ENCODE results near the gene NKIRAS2.

NKIRAS2 gene

DNA sequence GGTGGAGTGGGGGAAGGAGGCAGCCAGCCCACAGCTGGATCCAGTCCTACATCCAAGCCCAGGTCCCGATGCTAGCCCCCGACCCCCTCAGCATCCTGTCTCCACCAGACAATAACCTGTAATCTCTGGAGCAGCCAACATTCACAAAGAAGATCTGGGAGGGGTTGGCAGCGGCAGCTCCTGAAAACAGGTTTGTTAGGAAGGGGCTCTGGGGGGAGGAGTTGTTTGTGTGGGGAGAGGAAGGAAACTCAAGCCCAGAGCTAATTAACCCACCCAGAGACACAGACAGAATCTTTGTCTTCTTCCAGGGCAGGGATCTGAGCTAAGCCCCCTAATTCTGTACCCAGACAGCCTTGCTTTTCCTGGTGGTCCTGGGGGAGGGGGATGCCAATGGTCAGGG is 35.1 kb downstream of the NKIRAS2 start:
- no peak overlapping the region for H3K4me3 ChIP-seq (ENCODE audit: low read length)
- TF ChIP-seq, protein P1, sequence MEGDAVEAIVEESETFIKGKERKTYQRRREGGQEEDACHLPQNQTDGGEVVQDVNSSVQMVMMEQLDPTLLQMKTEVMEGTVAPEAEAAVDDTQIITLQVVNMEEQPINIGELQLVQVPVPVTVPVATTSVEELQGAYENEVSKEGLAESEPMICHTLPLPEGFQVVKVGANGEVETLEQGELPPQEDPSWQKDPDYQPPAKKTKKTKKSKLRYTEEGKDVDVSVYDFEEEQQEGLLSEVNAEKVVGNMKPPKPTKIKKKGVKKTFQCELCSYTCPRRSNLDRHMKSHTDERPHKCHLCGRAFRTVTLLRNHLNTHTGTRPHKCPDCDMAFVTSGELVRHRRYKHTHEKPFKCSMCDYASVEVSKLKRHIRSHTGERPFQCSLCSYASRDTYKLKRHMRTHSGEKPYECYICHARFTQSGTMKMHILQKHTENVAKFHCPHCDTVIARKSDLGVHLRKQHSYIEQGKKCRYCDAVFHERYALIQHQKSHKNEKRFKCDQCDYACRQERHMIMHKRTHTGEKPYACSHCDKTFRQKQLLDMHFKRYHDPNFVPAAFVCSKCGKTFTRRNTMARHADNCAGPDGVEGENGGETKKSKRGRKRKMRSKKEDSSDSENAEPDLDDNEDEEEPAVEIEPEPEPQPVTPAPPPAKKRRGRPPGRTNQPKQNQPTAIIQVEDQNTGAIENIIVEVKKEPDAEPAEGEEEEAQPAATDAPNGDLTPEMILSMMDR (IDR thresholded peaks at IDR 0.05; ENCODE audit: insufficient read depth, low read depth, low read length, missing control alignments): no peak
- DNase-seq (ENCODE audit: low read depth): no peak

DNA sequence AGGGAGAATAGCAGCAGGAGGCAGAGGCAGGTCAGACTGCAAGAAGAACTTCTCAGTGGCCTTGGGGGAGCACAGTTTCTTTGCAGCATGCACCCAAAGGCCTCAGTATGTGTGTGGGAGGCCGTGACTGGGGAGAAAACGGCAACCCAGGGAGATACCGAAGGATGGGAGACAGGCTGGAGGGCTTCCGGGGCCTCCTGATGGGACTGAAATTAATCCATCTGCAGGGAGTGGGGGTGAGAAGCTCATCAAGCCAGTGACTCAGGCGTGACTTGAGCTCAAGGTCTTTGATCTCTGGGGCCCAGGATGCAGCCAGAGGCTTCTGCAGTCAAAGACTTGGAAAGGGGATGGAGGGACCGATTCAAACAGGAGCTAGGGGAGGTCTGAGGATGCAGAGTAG is 35.6 kb downstream of the NKIRAS2 start:
- H3K4me3 ChIP-seq (ENCODE audit: low read length): no peak overlapping the region
- TF ChIP-seq, protein P1 (IDR thresholded peaks at IDR 0.05; ENCODE audit: insufficient read depth, low read depth, low read length, missing control alignments): no peak
- peak; percentile 27 for DNase-seq (ENCODE audit: low read depth)

DNA sequence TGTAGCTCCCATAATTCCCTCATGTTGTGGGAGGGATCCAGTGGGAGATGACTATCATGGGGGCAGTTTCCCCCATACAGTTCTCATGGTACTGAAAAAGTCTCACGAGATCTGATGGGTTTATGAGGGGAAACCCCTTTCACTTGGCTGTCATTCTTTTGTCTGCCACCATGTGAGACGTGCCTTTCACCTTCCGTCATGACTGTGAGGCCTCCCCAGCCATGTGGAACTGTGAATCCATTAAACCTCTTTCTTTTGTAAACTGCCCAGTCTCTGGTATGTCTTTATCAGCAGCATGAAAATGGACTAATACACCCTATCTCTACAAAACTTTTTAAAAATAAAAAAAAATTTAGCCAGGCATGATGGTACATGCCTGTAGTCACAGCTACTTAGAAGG is 36.7 kb downstream of the NKIRAS2 start:
- no peak for DNase-seq (ENCODE audit: low read depth)
- TF ChIP-seq, protein P1 (IDR thresholded peaks at IDR 0.05; ENCODE audit: insufficient read depth, low read depth, low read length, missing control alignments): no peak
- H3K4me3 ChIP-seq (ENCODE audit: low read length): no peak overlapping the region

DNA sequence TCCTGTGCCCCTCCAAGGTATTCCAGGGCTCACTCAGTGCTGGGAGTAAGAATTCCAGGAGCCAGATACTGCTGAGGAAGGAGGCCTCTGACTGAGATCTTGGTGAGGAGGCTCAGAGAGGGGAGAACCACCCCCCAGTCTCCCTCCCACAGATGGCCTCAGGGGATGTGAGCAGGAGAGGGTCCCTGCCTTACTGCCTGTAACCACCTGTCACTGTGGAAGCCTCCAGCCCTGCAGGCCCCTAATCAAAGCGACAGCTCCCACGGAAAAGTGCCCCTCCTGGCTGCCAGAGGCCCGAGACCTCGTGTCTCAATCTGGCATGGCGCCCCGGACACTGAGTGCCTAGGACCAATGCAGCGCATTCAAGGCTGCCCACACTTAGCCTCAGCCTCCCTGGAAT is 38.2 kb downstream of the NKIRAS2 start:
- TF ChIP-seq, protein P1 (IDR thresholded peaks at IDR 0.05; ENCODE audit: insufficient read depth, low read depth, low read length, missing control alignments): no peak
- H3K4me3 ChIP-seq (ENCODE audit: low read length): no peak overlapping the region
- DNase-seq (ENCODE audit: low read depth): no peak

DNA sequence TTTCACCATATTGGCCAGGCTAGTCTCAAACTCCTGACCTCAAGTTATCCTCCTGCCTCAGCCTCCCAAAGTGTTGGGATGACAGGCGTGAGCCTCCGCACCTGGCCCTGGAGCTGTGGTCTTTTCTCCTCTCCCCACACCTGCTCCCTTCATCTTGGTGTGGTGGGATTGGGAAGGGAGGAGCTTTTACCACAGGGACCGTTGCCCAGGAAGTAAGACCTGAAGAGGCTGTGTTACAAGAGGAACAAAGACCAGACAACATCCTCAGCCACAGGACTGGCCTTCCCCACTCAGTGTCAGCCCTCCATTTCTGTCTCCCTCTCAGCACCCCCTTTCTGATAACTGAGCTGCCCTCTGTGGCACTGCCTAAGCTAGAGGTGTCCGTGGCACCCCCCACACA is 39.9 kb downstream of the NKIRAS2 start:
- no peak for DNase-seq (ENCODE audit: low read depth)
- no peak overlapping the region for H3K4me3 ChIP-seq (ENCODE audit: low read length)
- TF ChIP-seq, protein P1 (IDR thresholded peaks at IDR 0.05; ENCODE audit: insufficient read depth, low read depth, low read length, missing control alignments): no peak

DNA sequence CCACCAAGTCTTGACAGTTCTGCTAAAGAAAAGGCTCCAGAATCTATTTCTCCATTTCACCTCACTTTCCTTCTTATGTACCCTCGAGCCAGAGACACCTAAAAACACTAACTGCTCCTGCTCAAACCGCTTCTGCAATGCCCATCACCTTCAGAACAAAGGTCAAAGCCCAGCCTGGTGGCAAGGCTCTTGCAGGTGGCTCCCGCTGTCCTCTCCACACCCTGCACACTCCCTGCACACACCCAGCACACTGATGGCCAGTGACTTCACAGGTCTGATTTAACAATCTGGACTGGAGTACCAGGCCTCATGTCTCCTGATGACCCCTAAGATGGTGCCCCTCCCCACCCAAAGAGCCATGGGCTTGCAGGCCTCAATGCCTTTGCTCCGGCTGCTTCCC is 40.3 kb downstream of the NKIRAS2 start:
- no peak overlapping the region for H3K4me3 ChIP-seq (ENCODE audit: low read length)
- TF ChIP-seq, protein P1 (IDR thresholded peaks at IDR 0.05; ENCODE audit: insufficient read depth, low read depth, low read length, missing control alignments): no peak
- no peak for DNase-seq (ENCODE audit: low read depth)

DNA sequence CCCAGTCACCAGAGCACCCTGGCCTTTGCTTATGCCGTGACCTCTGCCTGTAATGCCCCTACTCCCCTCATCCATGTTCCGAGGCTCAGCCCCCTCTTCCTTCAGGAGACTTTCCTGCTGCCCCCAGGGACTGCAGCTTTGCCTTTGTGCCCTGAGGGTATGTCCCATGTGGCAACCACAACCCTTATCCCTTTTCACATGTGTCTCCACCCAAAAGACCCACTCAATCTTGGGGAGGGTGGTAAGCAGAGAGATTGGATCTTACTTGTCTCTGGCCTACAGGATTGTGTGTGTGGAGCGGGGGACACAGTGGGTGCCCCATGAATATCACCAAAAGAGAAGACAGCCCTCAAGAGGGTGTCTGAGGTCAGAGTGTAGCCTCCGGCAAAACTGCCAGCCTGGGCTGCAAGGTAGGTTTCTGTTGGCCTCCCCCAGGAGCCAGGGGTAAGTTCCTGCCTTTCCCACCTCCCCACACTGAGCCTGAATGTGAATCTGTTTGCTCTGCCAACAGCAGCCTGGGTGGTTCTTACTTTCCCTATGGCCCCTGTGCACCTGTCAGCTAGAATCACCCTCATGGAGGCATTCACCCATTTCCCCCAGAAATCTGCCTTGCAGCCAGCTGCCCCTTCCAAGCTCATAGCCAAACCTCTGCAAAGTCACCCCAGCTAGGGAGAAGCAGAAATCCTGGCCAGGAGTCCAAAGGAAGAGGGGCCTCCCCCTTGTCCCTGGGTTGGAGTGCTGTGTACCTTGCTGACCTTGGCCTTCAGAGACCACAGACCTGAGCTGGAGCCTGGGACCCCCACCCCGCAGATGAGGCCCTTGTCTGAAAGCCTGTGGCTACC is 42.0 kb downstream of the NKIRAS2 start:
- TF ChIP-seq, protein P1 (IDR thresholded peaks at IDR 0.05; ENCODE audit: insufficient read depth, low read depth, low read length, missing control alignments): no peak
- DNase-seq (ENCODE audit: low read depth): no peak
- no peak overlapping the region for H3K4me3 ChIP-seq (ENCODE audit: low read length)
